ENCODE measurements around the gene MAP3K3.

Gene MAP3K3

GRCh38 chr17:63641692-63642448 lies 19.7 kb downstream of the MAP3K3 start:
- H3K9ac ChIP-seq (ENCODE audit: low read depth, low read length), result no peak overlapping the region

GRCh38 chr17:63644846-63645245 lies 22.6 kb downstream of the MAP3K3 start:
- H3K36me3 ChIP-seq (ENCODE audit: insufficient read depth, low read depth, low read length), result no peaks in the 10 kb centered on the region

More at GRCh38 chr17:63641692-63642448, 19.7 kb downstream of the MAP3K3 start:
- Histone ChIP-seq H3K4me3 (ENCODE audit: low read length) (no peak overlapping the region), H3K36me3 (ENCODE audit: insufficient read depth, low read depth, low read length) (0 out of 2 replicates have a peak, but pooled peaks cover under 1% of the 10 kb centered on the region), H3K4me1 (ENCODE audit: insufficient read depth, low read length) (peaks cover 1% of the 10 kb centered on the region), H3K27me3 (ENCODE audit: insufficient read depth, low read length) (no peaks in the 10 kb centered on the region), H3K9me3 (ENCODE audit: insufficient read depth, low read depth, low read length) (no peaks in the 10 kb centered on the region), H3K27ac (ENCODE audit: low read length) (no peak overlapping the region)

GRCh38 chr17:63645775-63646487 lies 23.7 kb downstream of the MAP3K3 start:
- Histone ChIP-seq H3K27me3 (ENCODE audit: insufficient read depth, low read length) (no peaks in the 10 kb centered on the region), H3K4me3 (ENCODE audit: low read length) (no peak overlapping the region), H3K9ac (ENCODE audit: low read depth, low read length) (no peak overlapping the region), H3K27ac (ENCODE audit: low read length) (no peak overlapping the region), H3K36me3 (ENCODE audit: insufficient read depth, low read depth, low read length) (no peaks in the 10 kb centered on the region), H3K9me3 (ENCODE audit: insufficient read depth, low read depth, low read length) (no peaks in the 10 kb centered on the region), H3K4me1 (ENCODE audit: insufficient read depth, low read length) (peaks cover 16% of the 10 kb centered on the region)

More at GRCh38 chr17:63644846-63645245, 22.6 kb downstream of the MAP3K3 start:
- Histone ChIP-seq H3K4me3 (ENCODE audit: low read length) (no peak overlapping the region), H3K27me3 (ENCODE audit: insufficient read depth, low read length) (no peaks in the 10 kb centered on the region), H3K9ac (ENCODE audit: low read depth, low read length) (no peak overlapping the region), H3K9me3 (ENCODE audit: insufficient read depth, low read depth, low read length) (no peaks in the 10 kb centered on the region), H3K4me1 (ENCODE audit: insufficient read depth, low read length) (peaks cover 16% of the 10 kb centered on the region), H3K27ac (ENCODE audit: low read length) (no peak overlapping the region)

GRCh38 chr17:63646488-63646806 lies 24.2 kb downstream of the MAP3K3 start:
- H3K9ac ChIP-seq (ENCODE audit: low read depth, low read length), result no peak overlapping the region
- no peak overlapping the region for H3K27ac ChIP-seq (ENCODE audit: low read length)
- no peaks in the 10 kb centered on the region for H3K36me3 ChIP-seq (ENCODE audit: insufficient read depth, low read depth, low read length)
- peaks cover 16% of the 10 kb centered on the region for H3K4me1 ChIP-seq (ENCODE audit: insufficient read depth, low read length)
- no peaks in the 10 kb centered on the region for H3K27me3 ChIP-seq (ENCODE audit: insufficient read depth, low read length)
- H3K4me3 ChIP-seq (ENCODE audit: low read length), result no peak overlapping the region
- H3K9me3 ChIP-seq (ENCODE audit: insufficient read depth, low read depth, low read length), result no peaks in the 10 kb centered on the region

- Histone ChIP-seq H3K4me3 (ENCODE audit: low read length) (0 out of 2 replicates have a peak overlapping the region, but pooled peaks have one; percentile 20), H3K4me1 (ENCODE audit: insufficient read depth, low read length) (peaks cover 16% of the 10 kb centered on the region), H3K9me3 (ENCODE audit: insufficient read depth, low read depth, low read length) (no peaks in the 10 kb centered on the region), H3K36me3 (ENCODE audit: insufficient read depth, low read depth, low read length) (no peaks in the 10 kb centered on the region), H3K27me3 (ENCODE audit: insufficient read depth, low read length) (no peaks in the 10 kb centered on the region), H3K27ac (ENCODE audit: low read length) (no peak overlapping the region), H3K9ac (ENCODE audit: low read depth, low read length) (no peak overlapping the region)
These were observed 25.0 kb downstream of the MAP3K3 start for GRCh38 chr17:63647065-63647725.

GRCh38 chr17:63647936-63648335 lies 25.7 kb downstream of the MAP3K3 start:
- H3K4me1 ChIP-seq (ENCODE audit: insufficient read depth, low read length), result peaks cover 16% of the 10 kb centered on the region
- H3K27ac ChIP-seq (ENCODE audit: low read length), result no peak overlapping the region
- H3K9ac ChIP-seq (ENCODE audit: low read depth, low read length), result no peak overlapping the region
- H3K36me3 ChIP-seq (ENCODE audit: insufficient read depth, low read depth, low read length), result peaks cover 6% of the 10 kb centered on the region; the same call in 1 of the 2 replicates
- H3K9me3 ChIP-seq (ENCODE audit: insufficient read depth, low read depth, low read length), result no peaks in the 10 kb centered on the region
- no peaks in the 10 kb centered on the region for H3K27me3 ChIP-seq (ENCODE audit: insufficient read depth, low read length)
- H3K4me3 ChIP-seq (ENCODE audit: low read length), result 0 out of 2 replicates have a peak overlapping the region, but pooled peaks have one; percentile 20

- H3K9me3 ChIP-seq (ENCODE audit: insufficient read depth, low read depth, low read length), result no peaks in the 10 kb centered on the region
- no peaks in the 10 kb centered on the region for H3K27me3 ChIP-seq (ENCODE audit: insufficient read depth, low read length)
- H3K9ac ChIP-seq (ENCODE audit: low read depth, low read length), result no peak overlapping the region
- H3K4me1 ChIP-seq (ENCODE audit: insufficient read depth, low read length), result peaks cover 16% of the 10 kb centered on the region
- no peak overlapping the region for H3K27ac ChIP-seq (ENCODE audit: low read length)
- H3K36me3 ChIP-seq (ENCODE audit: insufficient read depth, low read depth, low read length), result peaks cover 12% of the 10 kb centered on the region; the same call in 1 of the 2 replicates
- no peak overlapping the region for H3K4me3 ChIP-seq (ENCODE audit: low read length)
These were observed 27.6 kb downstream of the MAP3K3 start for GRCh38 chr17:63649813-63650212.

GRCh38 chr17:63652106-63652505 lies 29.9 kb downstream of the MAP3K3 start:
- H3K4me1 ChIP-seq (ENCODE audit: insufficient read depth, low read length), result peaks cover 12% of the 10 kb centered on the region
- no peak overlapping the region for H3K27ac ChIP-seq (ENCODE audit: low read length)
- H3K36me3 ChIP-seq (ENCODE audit: insufficient read depth, low read depth, low read length), result peaks cover 12% of the 10 kb centered on the region; the same call in 1 of the 2 replicates

GRCh38 chr17:63653050-63653449 lies 30.8 kb downstream of the MAP3K3 start:
- H3K9ac ChIP-seq (ENCODE audit: low read depth, low read length), result no peak overlapping the region
- H3K27me3 ChIP-seq (ENCODE audit: insufficient read depth, low read length), result no peaks in the 10 kb centered on the region
- H3K9me3 ChIP-seq (ENCODE audit: insufficient read depth, low read depth, low read length), result no peaks in the 10 kb centered on the region
- H3K27ac ChIP-seq (ENCODE audit: low read length), result no peak overlapping the region
- H3K4me1 ChIP-seq (ENCODE audit: insufficient read depth, low read length), result peaks cover 3% of the 10 kb centered on the region; the same call in 1 of the 2 replicates
- H3K4me3 ChIP-seq (ENCODE audit: low read length), result no peak overlapping the region
- H3K36me3 ChIP-seq (ENCODE audit: insufficient read depth, low read depth, low read length), result peaks cover 17% of the 10 kb centered on the region

More at GRCh38 chr17:63652106-63652505, 29.9 kb downstream of the MAP3K3 start:
- Histone ChIP-seq H3K9ac (ENCODE audit: low read depth, low read length) (no peak overlapping the region), H3K9me3 (ENCODE audit: insufficient read depth, low read depth, low read length) (no peaks in the 10 kb centered on the region), H3K4me3 (ENCODE audit: low read length) (no peak overlapping the region), H3K27me3 (ENCODE audit: insufficient read depth, low read length) (no peaks in the 10 kb centered on the region)

- Histone ChIP-seq H3K4me3 (ENCODE audit: low read length) (no peak overlapping the region), H3K4me1 (ENCODE audit: insufficient read depth, low read length) (no peaks in the 10 kb centered on the region), H3K9ac (ENCODE audit: low read depth, low read length) (no peak overlapping the region), H3K9me3 (ENCODE audit: insufficient read depth, low read depth, low read length) (no peaks in the 10 kb centered on the region), H3K27me3 (ENCODE audit: insufficient read depth, low read length) (no peaks in the 10 kb centered on the region), H3K36me3 (ENCODE audit: insufficient read depth, low read depth, low read length) (peaks cover 17% of the 10 kb centered on the region), H3K27ac (ENCODE audit: low read length) (no peak overlapping the region)
These were observed 35.6 kb downstream of the MAP3K3 start for GRCh38 chr17:63657786-63658185.

- Histone ChIP-seq H3K27me3 (ENCODE audit: insufficient read depth, low read length) (no peaks in the 10 kb centered on the region), H3K9ac (ENCODE audit: low read depth, low read length) (no peak overlapping the region), H3K4me1 (ENCODE audit: insufficient read depth, low read length) (no peaks in the 10 kb centered on the region), H3K36me3 (ENCODE audit: insufficient read depth, low read depth, low read length) (peaks cover 11% of the 10 kb centered on the region), H3K27ac (ENCODE audit: low read length) (no peak overlapping the region), H3K4me3 (ENCODE audit: low read length) (no peak overlapping the region), H3K9me3 (ENCODE audit: insufficient read depth, low read depth, low read length) (no peaks in the 10 kb centered on the region)
These were observed 36.1 kb downstream of the MAP3K3 start for GRCh38 chr17:63658366-63658765.
